Stimulated activated naive CD4-positive, alpha-beta T cell treated with Interleukin-2 at 50 U/mL for 16 hours (primary cell): Measurements from ENCODE around the gene LIMCH1.
"Not testable (repeated sequence)": the region's sequence is repeated elsewhere in the genome, so short reads cannot be mapped to it uniquely, and the experiment has no call there.

Experiments
- DNase-seq: peaks from one replicate; lab custom pipeline; 2025; lab: John Stamatoyannopoulos, UW

LIMCH1 gene

DNA sequence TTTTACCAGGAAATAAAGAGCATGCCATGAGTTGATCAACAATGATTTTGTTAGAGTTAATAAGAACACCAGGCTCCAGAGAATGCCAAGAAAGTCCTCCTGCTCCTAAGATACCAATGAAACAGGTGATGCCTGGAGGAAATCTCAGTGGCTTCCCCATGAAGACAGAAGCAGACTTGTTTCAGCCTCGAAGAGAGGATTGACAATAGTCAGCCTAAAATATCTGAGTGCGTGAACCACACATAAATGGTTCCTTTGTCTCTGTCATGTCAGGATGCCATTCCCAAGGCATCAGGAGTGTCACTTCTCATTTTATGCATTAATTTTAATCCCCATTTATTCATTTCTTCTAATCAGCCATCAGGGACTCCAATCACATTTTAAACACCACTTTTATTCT, 141.0 kb downstream of the LIMCH1 start:
- no peak for DNase-seq

DNA sequence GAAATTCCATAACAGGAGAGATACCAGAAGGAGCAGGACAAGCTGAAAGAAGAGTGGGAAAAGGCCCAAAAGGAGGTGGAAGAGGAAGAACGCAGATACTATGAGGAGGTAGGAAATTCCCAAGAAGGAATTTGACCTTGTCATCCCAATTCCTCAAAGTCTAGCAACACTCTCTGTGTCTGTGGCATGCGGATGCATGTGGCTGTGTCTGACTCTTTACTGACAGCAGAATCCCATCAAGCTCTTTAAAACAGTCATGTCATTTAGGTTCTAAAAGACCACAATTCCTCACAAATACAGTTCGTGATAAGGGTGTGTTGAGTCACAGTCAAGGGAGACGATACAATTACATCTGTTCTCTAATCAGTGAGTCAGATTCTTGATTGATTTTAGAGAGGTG, 142.0 kb downstream of the LIMCH1 start:
- no peak for DNase-seq

DNA sequence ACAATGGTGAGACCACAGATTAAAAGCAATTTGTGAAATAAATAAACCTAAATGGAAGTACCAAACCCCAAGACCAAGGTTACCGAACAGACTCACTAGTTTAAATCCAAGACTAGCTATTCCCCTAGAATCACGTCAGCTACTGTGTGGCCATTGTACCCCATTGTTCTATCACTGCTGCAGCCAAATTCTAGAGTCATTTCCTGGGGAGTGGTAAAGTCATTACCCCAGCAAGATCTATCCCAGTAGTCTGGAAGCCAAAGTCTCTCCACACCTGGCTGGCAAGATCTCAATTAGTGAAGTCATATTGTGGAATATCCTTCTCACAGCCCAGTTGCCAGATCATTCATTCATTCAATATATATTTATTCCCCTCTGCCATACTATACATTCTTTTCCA, 143.1 kb downstream of the LIMCH1 start:
- no peak for DNase-seq

DNA sequence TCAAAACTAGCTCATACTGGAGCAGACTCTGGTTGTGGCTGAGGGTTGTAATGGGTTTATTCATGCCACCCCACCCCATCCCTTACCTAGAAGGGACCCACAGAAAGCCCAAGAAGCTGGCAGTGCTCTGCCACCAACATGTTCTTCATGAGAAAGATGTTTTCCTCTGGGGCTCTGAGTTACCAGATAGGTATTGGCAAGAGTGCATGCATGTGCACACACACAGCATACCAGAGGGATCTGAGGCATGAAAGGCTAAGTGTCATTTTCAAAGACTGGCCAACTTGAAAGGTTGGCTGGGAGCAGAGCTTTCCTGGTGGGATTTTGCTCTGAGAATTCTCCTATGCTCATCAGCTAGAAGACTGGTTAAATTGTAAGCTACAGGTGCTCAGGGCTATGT, 145.4 kb downstream of the LIMCH1 start:
- DNase-seq = no peak

DNA sequence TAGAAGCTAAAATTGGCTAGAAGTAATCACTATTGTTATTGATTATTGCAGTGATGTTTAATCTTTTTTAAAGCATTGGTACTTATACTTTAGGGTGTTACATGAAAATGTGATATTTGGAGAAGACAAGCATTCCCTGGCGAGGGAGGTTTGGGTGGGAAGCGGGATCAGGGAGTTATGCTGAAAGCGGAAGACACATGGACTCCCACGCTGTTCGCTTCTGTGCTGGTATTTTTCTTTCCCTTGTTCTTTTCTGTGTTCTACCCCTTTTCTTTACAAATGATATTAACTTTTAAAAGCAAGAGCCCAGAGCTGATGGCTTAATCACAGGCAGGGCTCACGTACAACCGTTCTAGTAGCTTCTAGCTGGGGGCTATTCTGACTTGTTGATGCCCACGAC, 148.9 kb downstream of the LIMCH1 start:
- DNase-seq = no peak

DNA sequence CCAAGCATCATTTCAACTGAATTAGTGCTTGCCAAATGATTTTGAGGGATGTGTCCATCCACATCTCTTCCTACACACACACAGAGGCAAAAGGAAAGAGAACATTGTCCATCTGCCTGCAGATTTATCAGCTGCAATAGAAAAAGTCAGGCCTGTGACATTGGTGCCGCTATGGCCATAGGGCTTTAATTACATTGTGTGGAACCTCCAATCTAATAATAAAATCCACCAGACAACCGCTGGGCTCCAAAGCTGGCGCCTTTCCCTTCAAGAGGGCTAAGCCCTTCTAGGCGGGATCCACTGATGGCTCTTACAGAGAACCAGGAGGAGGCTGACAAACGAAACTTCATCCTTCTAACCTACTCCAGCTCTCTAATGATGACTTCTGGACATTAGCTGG, 150.0 kb downstream of the LIMCH1 start:
- no peak for DNase-seq

DNA sequence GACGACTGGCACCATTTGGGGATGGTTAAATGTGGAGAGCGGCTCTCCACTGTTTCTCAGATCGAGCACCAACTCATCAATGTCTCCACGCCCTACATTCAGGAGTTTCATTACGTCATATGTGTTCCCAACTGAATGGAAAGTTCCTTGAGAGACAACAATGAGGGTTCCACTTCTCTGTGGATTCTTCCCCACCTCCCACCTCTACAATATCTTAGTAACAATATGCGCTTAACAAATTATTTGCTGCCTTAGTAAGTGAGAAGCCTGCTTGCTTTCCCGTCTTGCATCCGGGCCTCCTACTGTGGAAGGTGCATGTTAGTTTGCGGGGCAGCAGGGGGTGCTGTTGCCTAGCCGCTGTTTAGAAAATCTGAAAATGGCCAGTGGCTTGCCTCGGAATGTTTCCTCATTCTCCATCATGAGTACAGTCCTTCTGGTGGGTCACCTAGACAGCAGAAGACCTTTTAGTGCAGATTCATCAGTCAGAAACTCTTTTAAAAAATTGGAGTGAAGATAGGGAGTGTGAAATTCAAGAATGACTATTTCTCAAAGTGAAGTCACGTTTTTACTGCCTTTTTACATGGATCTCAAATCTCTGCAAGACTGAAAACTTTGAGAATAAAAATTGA, 154.9 kb downstream of the LIMCH1 start:
- no peak for DNase-seq

DNA sequence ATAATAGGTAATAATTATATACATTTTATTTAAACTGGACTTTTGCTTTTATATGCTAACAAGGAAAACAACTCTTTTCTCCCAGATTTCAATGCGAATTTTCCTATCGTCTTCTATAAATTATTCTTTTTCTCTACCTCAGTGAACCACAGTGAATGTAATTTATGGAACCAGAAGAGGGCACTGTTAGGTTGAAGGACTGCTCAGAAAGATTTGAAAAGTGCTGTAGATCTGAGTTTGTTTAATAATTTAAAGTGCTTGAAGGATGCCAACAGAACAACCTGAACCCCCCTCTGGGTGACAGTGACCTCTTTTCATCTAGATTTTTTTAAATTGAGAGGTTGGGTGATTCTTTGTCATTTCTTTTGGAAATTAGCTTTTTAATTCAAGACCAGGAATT, 155.7 kb downstream of the LIMCH1 start:
- DNase-seq = no peak

DNA sequence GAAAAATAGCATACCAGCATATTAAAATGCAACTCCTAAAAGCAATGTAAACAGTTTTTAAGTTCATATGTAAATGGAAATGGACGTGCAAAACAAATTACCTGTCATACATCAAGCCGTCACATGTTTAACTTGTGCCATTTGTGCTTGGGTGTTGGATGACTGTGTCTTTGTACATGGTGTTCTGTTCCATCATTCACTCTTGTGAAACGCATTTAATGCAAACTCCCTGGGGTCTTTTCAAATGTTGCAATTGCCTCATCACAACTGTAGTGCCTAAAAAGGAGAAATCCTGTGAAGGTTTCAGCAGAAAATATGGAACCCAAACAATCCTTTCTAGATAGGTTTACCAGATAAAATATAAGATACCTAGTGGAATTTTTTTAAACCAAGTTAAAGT, 158.2 kb downstream of the LIMCH1 start:
- no peak for DNase-seq

DNA sequence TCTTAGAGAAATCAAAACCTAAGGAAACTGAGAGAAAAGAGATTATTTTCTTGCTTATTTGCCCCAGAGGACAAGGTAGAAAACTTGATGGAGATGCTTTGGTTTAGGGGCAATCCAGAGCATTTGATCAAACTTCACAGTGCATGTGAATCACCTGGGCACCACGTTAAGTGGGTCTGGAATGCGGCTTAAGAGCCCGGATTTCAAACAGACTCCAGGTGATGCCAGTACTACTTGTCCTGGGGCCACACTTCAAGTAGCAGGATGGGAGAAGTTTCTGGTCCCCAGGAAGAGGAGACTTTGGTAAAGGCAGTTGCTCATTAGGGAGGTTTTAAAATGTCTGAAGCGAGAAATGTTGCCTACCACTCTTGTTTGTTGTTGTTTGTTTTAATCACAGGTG, 158.8 kb downstream of the LIMCH1 start:
- DNase-seq = no peak

DNA sequence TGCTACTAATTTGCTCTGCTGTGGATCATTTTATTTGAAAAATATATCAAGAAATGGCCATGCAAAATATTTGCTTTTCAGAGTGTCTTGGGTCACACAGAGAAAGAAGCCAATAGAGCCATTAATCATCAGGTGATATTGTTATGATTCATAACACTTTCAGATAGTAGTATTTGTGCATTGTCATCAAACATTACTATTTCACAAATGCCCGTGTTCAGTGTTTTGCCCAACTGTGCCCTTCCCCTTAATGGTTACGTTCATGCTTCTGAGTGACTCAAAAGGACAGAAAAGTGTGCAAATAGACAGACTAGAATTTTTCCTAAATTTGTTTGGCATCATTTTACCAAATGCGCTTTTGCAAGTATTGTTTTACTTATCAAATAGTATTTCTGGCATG, 164.0 kb downstream of the LIMCH1 start:
- no peak for DNase-seq

DNA sequence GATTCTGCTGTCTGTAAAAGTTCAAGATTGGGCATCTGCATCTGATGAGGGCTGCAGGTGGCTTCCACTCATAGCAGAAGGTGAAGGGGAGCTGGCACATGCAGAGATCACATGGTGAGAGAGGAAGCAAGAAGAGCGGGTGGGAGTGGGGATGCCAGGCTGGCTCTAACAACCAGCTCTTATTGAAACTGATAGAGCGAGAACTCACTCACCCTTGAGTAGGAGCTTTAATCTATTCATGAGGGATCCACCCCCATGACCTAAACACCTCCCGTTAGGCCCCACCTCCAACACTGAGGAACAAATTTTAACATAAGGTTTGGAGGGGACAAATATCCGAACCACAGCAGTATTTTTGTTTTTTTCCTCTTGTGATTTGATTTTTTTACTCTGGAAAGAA, 164.8 kb downstream of the LIMCH1 start:
- no peak for DNase-seq

DNA sequence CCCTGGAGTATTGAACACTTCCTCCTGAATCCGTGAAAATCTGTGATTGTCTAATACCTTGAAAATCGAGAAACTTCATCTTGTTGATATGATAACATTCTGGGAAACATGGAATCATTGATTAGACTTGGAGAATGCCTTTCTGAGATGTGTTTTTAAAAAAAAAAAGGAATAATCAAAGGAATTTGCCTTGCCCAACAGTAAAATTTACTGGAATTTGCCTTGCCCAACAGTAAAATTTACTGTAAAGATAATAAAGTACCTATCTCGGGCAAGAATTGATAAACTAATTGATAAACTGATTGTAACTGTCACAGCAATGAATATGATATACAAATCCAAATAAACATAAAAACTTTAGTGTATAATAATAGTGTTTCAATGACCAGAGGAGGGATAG, 165.8 kb downstream of the LIMCH1 start:
- no peak for DNase-seq

DNA sequence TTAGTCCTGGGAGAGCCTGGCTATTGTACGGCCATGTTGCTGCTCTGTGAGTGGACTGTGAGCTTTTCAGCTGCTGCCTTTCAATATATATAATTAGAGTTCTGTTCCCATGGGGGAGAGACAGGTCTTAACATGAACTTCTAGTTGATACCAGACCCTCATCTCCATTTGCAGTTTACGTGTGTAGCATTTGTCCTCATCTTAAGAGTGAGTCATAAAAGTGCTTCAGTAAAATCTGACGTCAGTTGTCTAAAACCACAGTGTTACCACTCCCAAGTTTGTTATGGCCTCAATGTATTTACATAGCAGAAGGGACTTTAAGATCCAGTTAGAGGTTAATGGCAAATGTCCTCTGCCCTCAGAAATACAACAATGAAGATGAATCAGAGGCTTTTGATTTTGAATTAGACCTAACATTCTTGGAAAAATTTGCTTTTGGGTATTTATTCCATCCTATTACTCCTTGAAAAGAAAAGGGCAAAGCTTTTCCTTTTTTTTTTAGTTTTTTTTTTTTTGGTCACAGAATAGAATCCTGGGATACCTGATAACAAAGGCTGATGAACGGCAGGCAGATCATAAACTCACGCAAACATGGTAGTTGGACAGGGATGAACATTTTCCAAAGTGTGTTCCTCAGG, 172.0 kb downstream of the LIMCH1 start:
- no peak for DNase-seq

DNA sequence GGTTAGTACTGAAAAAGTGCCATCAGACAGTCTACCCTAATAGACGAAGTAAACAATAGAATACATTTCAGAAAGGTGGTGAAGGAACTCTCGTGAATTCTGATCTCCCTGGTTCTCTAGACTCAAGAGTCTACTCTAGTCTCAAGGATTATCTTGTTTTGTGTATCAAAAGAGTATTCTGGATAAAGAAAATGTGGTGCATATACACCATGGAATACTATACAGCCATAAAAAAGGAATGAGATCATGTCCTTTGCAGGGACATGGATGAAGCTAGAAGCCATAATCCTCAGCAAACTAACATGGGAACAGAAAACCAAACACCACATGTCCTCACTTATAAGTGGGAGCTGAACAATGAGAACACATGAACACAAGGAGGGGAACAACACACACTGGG, 173.7 kb downstream of the LIMCH1 start:
- not testable (repeated sequence) for DNase-seq

DNA sequence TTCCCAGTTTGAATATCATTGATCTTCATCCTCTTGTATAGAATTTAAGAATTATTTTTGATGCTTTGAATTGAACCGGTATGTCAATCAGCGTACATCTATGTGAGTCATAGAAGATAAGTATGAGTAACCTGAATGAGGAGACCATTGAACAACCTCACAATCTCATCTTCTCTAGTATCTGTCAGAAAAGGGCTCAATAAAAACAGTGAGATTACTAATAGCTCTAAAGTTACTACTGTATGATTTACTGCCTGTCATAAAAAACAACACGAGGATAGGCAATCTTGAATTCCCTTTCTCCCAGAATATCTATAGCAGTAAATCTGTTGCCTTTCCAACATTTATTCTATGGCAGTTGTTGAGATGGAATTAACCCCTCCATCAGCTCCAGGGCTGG, 174.5 kb downstream of the LIMCH1 start:
- DNase-seq = no peak

DNA sequence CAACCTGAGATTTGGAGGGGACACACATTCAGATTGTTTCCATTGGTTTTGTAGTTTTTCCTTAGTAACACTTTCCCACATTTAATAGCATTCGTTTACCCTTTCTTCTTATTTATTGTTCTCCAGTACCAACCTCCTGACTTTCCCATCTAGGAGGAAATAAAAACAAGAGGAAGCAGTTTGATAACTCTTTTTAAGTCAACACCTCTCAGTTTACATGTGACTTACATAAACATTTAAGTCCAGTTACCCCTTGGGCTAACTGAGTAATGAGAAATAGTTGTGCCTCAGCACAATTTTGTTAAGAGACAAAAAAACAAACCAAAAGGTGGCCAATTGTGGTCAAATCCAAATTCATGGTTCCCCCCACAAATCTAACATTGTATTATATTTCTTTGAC, 175.8 kb downstream of the LIMCH1 start:
- no peak for DNase-seq

DNA sequence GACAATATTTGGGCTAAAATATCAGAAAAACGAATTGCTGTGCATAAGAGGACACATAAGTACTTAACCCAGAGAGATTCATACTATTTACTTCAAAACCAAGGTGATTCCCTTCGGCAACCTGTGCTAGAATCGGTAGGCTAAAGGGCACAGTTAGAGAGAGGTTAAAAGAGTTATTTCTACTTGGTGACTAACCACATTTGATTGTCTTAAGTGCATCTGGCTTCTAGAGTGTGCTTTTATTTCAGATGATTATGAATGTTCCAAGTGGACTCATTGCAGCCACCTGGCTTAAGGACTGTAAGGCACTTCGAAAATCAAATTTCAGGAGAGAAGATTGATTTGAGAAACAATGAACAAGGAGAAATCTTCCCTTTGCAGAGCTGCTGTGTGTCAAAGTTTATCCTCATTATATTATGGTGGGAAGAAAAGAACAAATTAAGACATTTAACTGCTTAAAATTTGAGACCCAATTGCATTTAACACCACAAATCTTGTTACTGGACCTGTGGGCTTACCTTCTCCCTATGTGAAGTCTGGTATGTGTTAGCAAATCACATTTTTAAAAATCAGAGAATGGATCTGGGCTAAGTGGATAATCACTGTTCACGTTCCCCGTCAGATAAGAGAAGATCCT, 176.5 kb downstream of the LIMCH1 start:
- no peak for DNase-seq

DNA sequence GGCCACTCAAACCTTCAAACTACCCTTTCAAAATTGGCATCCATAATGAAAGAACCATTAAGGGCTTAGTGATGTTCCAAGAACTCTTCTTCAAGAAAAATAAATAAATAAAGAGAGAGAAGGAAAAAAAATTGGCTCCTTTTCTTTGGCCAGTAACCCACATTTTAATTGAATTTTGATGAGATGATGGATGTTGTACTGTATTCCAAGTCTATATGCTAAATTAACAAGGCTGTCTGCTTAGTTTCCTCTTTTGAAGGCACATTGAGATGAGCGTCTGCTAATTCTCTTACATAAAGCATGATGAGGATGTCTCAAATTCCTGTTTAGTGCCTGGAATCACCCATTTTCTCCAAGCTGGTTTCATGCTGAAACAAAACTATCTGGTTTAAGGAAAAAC, 177.2 kb downstream of the LIMCH1 start:
- DNase-seq = no peak

DNA sequence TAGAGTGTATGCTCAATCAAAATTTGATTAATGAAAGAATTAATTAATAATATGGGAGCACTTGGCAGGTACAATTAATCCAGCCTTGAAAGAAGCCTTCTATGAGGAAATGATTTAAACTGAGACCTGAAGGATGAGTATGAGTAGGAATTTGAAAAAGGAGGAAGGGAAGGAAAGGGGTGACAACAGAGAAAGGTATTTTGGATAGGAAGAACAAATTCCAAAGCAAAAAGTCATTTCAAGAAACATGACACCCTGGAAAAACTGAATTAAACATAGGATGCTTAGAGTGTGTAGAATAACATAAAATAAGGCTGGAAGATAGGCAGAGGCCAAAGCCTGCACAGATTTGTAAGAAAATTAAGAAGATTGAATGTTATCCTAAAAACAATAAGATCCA, 180.9 kb downstream of the LIMCH1 start:
- DNase-seq = no peak

DNA sequence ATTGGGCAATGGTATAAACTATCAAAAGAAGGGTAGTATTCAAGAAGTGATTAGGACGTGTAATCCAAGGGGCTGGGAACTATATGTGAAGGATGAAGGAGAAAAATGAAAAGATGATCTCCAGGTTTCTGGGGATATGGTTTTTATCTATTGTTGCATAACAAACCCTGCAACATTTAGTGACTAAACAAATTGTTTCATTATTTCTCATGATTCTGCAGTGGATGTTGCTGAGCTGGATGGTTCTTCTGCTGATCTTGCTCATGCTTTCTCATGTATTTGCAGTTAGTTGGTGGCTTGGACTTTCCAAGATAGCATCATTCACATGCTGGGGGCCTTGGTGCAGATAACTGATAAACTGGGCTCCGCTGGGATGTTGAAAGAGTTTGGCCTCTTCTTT, 181.5 kb downstream of the LIMCH1 start:
- DNase-seq = no peak

DNA sequence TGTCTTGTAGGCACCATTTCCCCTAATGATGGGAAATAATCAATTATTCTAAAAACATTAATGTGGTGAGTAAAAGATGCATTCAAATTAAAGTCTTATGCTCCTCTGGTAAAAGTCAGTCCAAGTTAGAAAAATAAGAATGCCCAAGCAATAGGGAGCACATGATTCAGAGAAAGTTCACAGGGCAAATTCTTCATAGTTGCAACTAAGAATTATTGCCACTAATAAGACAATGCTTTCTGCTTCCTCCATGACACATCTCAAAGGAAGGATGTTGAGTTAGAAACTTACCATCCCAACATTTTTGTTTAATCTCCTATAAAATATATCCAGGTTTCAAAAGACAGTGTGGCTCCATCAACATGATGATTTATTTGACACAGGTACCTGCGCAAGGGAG, 184.2 kb downstream of the LIMCH1 start:
- no peak for DNase-seq

DNA sequence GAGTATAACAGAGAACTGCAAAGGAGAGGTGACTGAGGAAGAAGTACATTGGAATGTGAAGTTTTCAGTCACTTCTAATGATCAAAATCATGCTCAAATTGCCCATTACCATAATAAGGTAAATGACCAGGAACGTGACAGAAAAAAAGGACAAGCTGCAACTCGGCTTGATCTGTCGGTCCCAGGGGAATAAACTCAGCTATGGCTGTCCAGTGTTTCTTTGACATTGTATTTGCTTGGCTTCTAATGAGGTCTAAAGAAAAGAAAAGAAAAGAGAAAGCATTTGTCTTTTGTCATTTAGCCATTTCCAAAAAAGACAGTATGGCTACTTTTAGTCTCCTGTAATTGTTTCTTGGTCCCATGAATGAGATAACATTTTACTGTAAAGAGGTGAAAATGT, 185.3 kb downstream of the LIMCH1 start:
- DNase-seq = no peak

DNA sequence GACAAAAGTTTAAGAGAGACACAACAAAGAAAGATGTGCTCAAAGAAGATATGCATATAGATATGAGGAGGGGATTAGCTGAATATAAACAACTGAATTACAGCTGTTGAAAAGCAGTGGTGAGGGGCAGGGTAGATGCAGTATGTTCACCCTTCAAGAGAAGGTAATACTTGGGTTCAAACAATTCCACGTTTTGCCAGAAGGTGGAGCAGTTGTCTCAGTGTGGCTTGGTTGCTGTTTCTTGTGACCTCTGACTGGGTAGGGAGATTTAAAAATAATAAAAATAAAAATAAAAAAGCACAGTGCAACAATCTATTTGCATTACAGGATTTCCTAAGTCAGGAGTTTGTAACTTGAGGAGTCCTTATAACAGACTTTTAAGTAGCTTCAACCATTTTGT, 187.3 kb downstream of the LIMCH1 start:
- no peak for DNase-seq
